ENCODE data around the gene KCNIP1. TPM values are rescaled to one million over a fixed set of nuclear protein-coding genes. Genes with fewer than 3 reads are reported as not detected.

Gene KCNIP1
- total RNA-seq = 1 to 10 TPM in 3 of 4 donors, not detected in 1; 4.8 to 9.2 (median 7.3) TPM

DNA sequence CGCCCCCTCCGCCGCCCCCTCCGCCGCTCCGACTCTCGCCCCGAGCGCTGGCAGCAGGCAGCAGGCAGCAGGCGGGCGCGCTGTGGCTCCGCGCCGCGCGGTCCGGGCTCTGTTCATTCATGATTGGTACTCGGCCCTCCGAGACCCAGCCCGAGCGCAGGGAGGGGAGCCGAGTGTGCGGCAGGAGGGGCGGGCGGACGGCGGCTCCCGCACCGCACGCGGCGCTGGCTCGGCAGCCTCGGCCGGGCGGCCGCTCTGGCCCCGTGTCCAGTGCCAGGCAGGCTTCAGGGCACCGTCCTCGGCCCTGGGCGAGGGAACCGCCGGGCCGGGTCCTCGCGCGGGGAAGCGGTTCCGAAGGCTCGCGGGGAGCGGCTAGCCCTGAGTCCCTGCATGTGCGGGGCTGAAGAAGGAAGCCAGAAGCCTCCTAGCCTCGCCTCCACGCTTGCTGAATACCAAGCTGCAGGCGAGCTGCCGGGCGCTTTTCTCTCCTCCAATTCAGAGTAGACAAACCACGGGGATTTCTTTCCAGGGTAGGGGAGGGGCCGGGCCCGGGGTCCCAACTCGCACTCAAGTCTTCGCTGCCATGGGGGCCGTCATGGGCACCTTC is at the start of gene KCNIP1:
Gene KCNIP1, plus strand, starts transcription at position 31 of the 607 bp plus-strand sequence.
- Histone ChIP-seq H3K36me3 (no peaks in the 10 kb centered on the region), H3K27me3 (peaks cover 0 to 17% of the 10 kb centered on the region in 2 donors), H3K27ac (peak within 1 kb of the TSS in 1 of 4 donors; percentile 44), H3K4me3 (peak within 1 kb of the TSS; percentile 20 to 58 (median 22)), H3K9me3 (peaks cover 0 to 6% (median 0%) of the 10 kb centered on the region in 4 donors), H3K4me1 (peaks cover 0 to 19% (median 0%) of the 10 kb centered on the region in 4 donors)
- WGBS, 2 donors = 7 to 11% methylated on average over 11 to 16 of the region's 65 CpGs
- DNase-seq (ENCODE audit: low spot score in 2 of 2) = no peak
- TF ChIP-seq POLR2A (IDR thresholded peaks at IDR 0.05) (no peak), EP300 (IDR thresholded peaks at IDR 0.05) (no peak)
- TF ChIP-seq, protein P1, sequence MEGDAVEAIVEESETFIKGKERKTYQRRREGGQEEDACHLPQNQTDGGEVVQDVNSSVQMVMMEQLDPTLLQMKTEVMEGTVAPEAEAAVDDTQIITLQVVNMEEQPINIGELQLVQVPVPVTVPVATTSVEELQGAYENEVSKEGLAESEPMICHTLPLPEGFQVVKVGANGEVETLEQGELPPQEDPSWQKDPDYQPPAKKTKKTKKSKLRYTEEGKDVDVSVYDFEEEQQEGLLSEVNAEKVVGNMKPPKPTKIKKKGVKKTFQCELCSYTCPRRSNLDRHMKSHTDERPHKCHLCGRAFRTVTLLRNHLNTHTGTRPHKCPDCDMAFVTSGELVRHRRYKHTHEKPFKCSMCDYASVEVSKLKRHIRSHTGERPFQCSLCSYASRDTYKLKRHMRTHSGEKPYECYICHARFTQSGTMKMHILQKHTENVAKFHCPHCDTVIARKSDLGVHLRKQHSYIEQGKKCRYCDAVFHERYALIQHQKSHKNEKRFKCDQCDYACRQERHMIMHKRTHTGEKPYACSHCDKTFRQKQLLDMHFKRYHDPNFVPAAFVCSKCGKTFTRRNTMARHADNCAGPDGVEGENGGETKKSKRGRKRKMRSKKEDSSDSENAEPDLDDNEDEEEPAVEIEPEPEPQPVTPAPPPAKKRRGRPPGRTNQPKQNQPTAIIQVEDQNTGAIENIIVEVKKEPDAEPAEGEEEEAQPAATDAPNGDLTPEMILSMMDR (IDR thresholded peaks at IDR 0.05) = no peak

- Histone ChIP-seq H3K9me3 (peaks cover 0 to 8% (median 0%) of the 10 kb centered on the region in 4 donors), H3K27me3 (no peaks in the 10 kb centered on the region), H3K4me3 (no peak overlapping the region), H3K4me1 (no peaks in the 10 kb centered on the region), H3K36me3 (no peaks in the 10 kb centered on the region), H3K27ac (no peak overlapping the region)
- TF ChIP-seq EP300 (IDR thresholded peaks at IDR 0.05) (no peak), POLR2A (IDR thresholded peaks at IDR 0.05) (no peak)
- TF ChIP-seq, protein P1 (IDR thresholded peaks at IDR 0.05) = no peak
- 85 to 93% methylated on average over 1 of the region's 1 CpG for WGBS, 2 donors
- no peak for DNase-seq (ENCODE audit: low spot score in 2 of 2)
Observed at GRCh38 chr5:170463426-170463825, 40.4 kb upstream of the KCNIP1 start.

- peaks cover 0 to 8% (median 0%) of the 10 kb centered on the region in 4 donors for H3K9me3 ChIP-seq
- 75 to 77% methylated on average over 10 of the region's 10 CpGs for WGBS, 2 donors
- H3K36me3 ChIP-seq = no peaks in the 10 kb centered on the region
- TF ChIP-seq EP300 (IDR thresholded peaks at IDR 0.05) (no peak), POLR2A (IDR thresholded peaks at IDR 0.05) (no peak)
- TF ChIP-seq, protein P1 (IDR thresholded peaks at IDR 0.05) = no peak
- no peak for DNase-seq (ENCODE audit: low spot score in 2 of 2)
- no peaks in the 10 kb centered on the region for H3K27me3 ChIP-seq
- H3K4me3 ChIP-seq = no peak overlapping the region
- H3K4me1 ChIP-seq = no peaks in the 10 kb centered on the region
- no peak overlapping the region for H3K27ac ChIP-seq
Observed at GRCh38 chr5:170464280-170465127, 39.3 kb upstream of the KCNIP1 start.

GRCh38 chr5:170466553-170466952 is 37.3 kb upstream of the KCNIP1 start:
- DNase-seq (ENCODE audit: low spot score in 2 of 2) = no peak
- WGBS, 2 donors = 85 to 95% methylated on average over 3 of the region's 3 CpGs

More at GRCh38 chr5:170466553-170466952, 37.3 kb upstream of the KCNIP1 start:
- Histone ChIP-seq H3K9me3 (no peaks in the 10 kb centered on the region), H3K4me1 (no peaks in the 10 kb centered on the region), H3K4me3 (no peak overlapping the region), H3K36me3 (no peaks in the 10 kb centered on the region), H3K27ac (no peak overlapping the region), H3K27me3 (no peaks in the 10 kb centered on the region)
- TF ChIP-seq, protein P1 (IDR thresholded peaks at IDR 0.05) = no peak
- TF ChIP-seq EP300 (IDR thresholded peaks at IDR 0.05) (no peak), POLR2A (IDR thresholded peaks at IDR 0.05) (no peak)

All from tibial nerve (tissue), 4 donors.